Liver (tissue), 9 donors: ENCODE results near the gene NMUR1. TPM values are rescaled to one million over a fixed set of nuclear protein-coding genes. Genes with fewer than 3 reads are reported as not detected.

Source experiments
- DNase-seq: peaks from one replicate; pipeline ENCODE4 v3.0.0-alpha.2; 2017; ENCODE audit warnings: low spot score
- H3K27ac ChIP-seq, 2 donors: one replicate each; pipeline ENCODE4 v1.7.0; 2013; ENCODE audit warnings: inconsistent platforms in 2 of 2, low read length in 2 of 2, control low read depth in 1 of 2, low read depth in 1 of 2, mild to moderate bottlenecking in 1 of 2
- H3K27me3 ChIP-seq, 4 donors: one replicate each; pipeline versions ENCODE4 v1.6.1 to v1.7.0; 2013; ENCODE audit warnings: low read length in 3 of 4, inconsistent platforms in 1 of 4, mild to moderate bottlenecking in 1 of 4, moderate library complexity in 1 of 4; ENCODE audit not compliant: control insufficient read depth in 4 of 4, insufficient read depth in 4 of 4
- H3K36me3 ChIP-seq, 4 donors: one replicate each; pipeline versions ENCODE4 v1.6.1 to v1.7.0; 2013; ENCODE audit warnings: low read length in 3 of 4, mild to moderate bottlenecking in 3 of 4, low read depth in 1 of 4, moderate library complexity in 1 of 4; ENCODE audit not compliant: control insufficient read depth in 4 of 4, insufficient read depth in 3 of 4
- H3K4me1 ChIP-seq, 4 donors: one replicate each; pipeline versions ENCODE4 v1.6.1 to v1.7.0; 2013; ENCODE audit warnings: low read length in 3 of 4, mild to moderate bottlenecking in 3 of 4, moderate library complexity in 1 of 4; ENCODE audit not compliant: control insufficient read depth in 4 of 4, insufficient read depth in 4 of 4
- H3K4me3 ChIP-seq, 3 donors: one replicate each; pipeline versions ENCODE4 v1.6.1 to v1.7.0; 2013; ENCODE audit warnings: low read length in 3 of 3, control low read depth in 1 of 3, low read depth in 1 of 3, mild to moderate bottlenecking in 1 of 3
- H3K9ac ChIP-seq, 2 donors: one replicate each; pipeline ENCODE4 v1.7.0; 2013; ENCODE audit warnings: low read length in 2 of 2, mild to moderate bottlenecking in 2 of 2, moderate library complexity in 2 of 2, control low read depth in 1 of 2, low read depth in 1 of 2
- H3K9me3 ChIP-seq, 4 donors: one replicate each; pipeline versions ENCODE4 v1.6.1 to v1.7.0; 2013; ENCODE audit warnings: low read length in 3 of 4; ENCODE audit not compliant: control insufficient read depth in 4 of 4
- EGR1 ChIP-seq, 2 donors: IDR thresholded peaks; 2 replicates each; pipeline ENCODE4 v1.6.1; 2016 to 2018; ENCODE audit warnings: antibody characterized with exemption in 2 of 2, low read depth in 2 of 2
- FOXA1 ChIP-seq: IDR thresholded peaks from 2 replicates; pipeline ENCODE4 v1.6.1; 2016; ENCODE audit warnings: antibody characterized with exemption
- FOXA2 ChIP-seq: IDR thresholded peaks from 2 replicates; pipeline ENCODE4 v1.6.1; 2016; ENCODE audit warnings: antibody characterized with exemption
- GABPA ChIP-seq, 2 donors: IDR thresholded peaks in 1 of 2; conservative IDR thresholded peaks in 1 of 2; 2 replicates each; pipeline ENCODE4 v1.6.1; 2016; ENCODE audit warnings: antibody characterized with exemption in 2 of 2, mild to moderate bottlenecking in 1 of 2, moderate library complexity in 1 of 2
- HNF4A ChIP-seq, 2 donors: conservative IDR thresholded peaks; 2 replicates each; pipeline ENCODE4 v1.6.1; 2016; ENCODE audit warnings: antibody characterized with exemption in 2 of 2, mild to moderate bottlenecking in 2 of 2
- HNF4G ChIP-seq: IDR thresholded peaks from 2 replicates; pipeline ENCODE4 v1.6.1; 2016; ENCODE audit warnings: antibody characterized with exemption
- JUND ChIP-seq, 2 donors: IDR thresholded peaks; 2 replicates each; pipeline ENCODE4 v1.6.1; 2016; ENCODE audit warnings: antibody characterized with exemption in 2 of 2
- NR2F2 ChIP-seq: IDR thresholded peaks from 2 replicates; pipeline ENCODE4 v1.6.1; 2016; ENCODE audit warnings: antibody characterized with exemption
- RAD21 ChIP-seq, 2 donors: IDR thresholded peaks; 2 replicates each; pipeline ENCODE4 v1.6.1; 2016; ENCODE audit warnings: antibody characterized with exemption in 2 of 2, mild to moderate bottlenecking in 2 of 2
- RXRA ChIP-seq, 2 donors: IDR thresholded peaks; 2 replicates each; pipeline ENCODE4 v1.6.1; 2017 to 2018; ENCODE audit warnings: antibody characterized with exemption in 2 of 2, mild to moderate bottlenecking in 1 of 2
- SP1 ChIP-seq: IDR thresholded peaks from 2 replicates; pipeline ENCODE4 v1.6.1; 2018; ENCODE audit warnings: antibody characterized with exemption, mild to moderate bottlenecking
- TAF1 ChIP-seq: conservative IDR thresholded peaks from 2 replicates; pipeline ENCODE4 v1.6.1; 2016; ENCODE audit warnings: antibody characterized with exemption, mild to moderate bottlenecking
- YY1 ChIP-seq: IDR thresholded peaks from 2 replicates; pipeline ENCODE4 v1.6.1; 2016; ENCODE audit warnings: antibody characterized with exemption, mild to moderate bottlenecking
- WGBS: extraction: QIAGEN DNeasy Blood & Tissue Kit; methylation state at CpG from one replicate; pipeline ENCODE4 v1.1.7; 2013; 5-methylcytosine and 5-hydroxymethylcytosine counted together
- polyA plus RNA-seq, 2 donors: library from polyadenylated mRNA; stranded (reverse) in 1 of 2; unstranded in 1 of 2; fragments of 200-250 nt in 1 of 2; fragments of >200 nt in 1 of 2; fragmentation: Nextera tagmentation in 1 of 2; extraction: Ambion mirVana in 1 of 2; gene quantifications; one replicate each; pipeline versions ENCODE4 v1.2.1 to v1.2.3, GENCODE V29; 2013 to 2015
- total RNA-seq, 2 donors: library from RNA; depleted of rRNA; stranded (reverse); fragments of >200 nt; gene quantifications; one replicate each; pipeline ENCODE4 v1.2.3, GENCODE V29; 2014
- TF ChIP-seq, protein P1 (sequence below): IDR thresholded peaks from 2 replicates; pipeline ENCODE4 v1.6.1; 2016; ENCODE audit warnings: antibody characterized with exemption
- TF ChIP-seq, protein P2 (sequence below): IDR thresholded peaks from 2 replicates; pipeline ENCODE4 v1.6.1; 2016; ENCODE audit warnings: antibody characterized with exemption
- TF ChIP-seq, protein P3 (sequence below): IDR thresholded peaks from 2 replicates; pipeline ENCODE4 v1.6.1; 2016; ENCODE audit warnings: antibody characterized with exemption, mild to moderate bottlenecking
- TF ChIP-seq, protein P4 (sequence below): fragments of 150-350 bp; IDR thresholded peaks from 2 replicates; pipeline ENCODE4 v1.5.1; 2017; ENCODE audit warnings: improper control_type of control experiment, low read depth, low read length; ENCODE audit not compliant: missing input control
- TF ChIP-seq, protein P5 (sequence below): IDR thresholded peaks from 2 replicates; pipeline ENCODE4 v1.6.1; 2016; ENCODE audit warnings: antibody characterized with exemption
- donor health status: healthy.
- donor health status: healthy.
- donor health status: healthy.
- donor health status: healthy.
- donor health status: healthy.

The NMUR1 gene
- total and polyA plus RNA-seq, 4 donors = 0.23 to 0.84 (median 0.52) TPM

DNA sequence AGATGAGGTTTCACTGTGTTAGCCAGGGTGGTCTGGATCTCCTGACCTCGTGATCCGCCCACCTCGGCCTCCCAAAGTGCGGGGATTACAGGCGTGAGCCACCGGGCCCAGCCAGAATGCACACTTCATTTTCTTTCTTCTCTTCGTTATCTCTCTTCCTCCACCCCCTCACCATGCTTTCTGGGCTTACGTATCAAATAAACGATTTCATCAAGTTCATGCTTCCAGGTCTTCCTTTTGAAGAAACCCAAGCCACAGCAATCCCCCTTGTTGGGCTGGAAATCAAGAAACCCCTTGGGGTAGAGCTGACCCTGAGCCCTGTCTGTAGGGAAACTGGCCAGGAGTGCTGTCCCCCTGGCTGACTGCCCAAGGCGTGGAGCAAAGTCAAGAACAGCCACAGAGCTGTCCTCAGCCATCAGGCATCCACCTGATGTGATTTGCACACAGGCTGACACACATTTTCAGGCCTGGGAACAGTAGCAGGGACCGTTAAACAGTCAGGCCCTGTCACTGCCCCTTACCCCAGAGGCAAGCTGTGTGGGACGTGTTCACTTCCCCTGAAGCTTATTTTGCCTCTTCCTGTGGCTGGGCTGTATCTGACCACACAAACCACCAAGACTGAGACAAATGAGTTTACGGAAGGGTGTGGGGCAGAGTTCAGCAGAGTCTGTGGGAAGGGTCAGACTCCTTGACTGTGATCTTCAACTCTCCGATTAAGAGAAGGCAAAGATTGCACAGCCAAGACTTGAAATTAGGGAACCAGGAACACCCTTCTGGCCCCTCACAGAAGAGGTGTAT, 15.1 kb upstream of the NMUR1 start:
- H3K4me3 ChIP-seq = no peak overlapping the region
- peaks cover 0 to 9% (median 3%) of the 10 kb centered on the region in 4 donors for H3K9me3 ChIP-seq
- whole genome bisulfite sequencing = 58% methylated on average over 14 of the region's 14 CpGs
- DNase-seq = no peak
- no peak overlapping the region for H3K9ac ChIP-seq
- TF ChIP-seq, protein P1, sequence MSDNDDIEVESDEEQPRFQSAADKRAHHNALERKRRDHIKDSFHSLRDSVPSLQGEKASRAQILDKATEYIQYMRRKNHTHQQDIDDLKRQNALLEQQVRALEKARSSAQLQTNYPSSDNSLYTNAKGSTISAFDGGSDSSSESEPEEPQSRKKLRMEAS = no peak
- TF ChIP-seq FOXA1 (peak; percentile 15), EGR1 (IDR thresholded peaks at IDR 0.05; ENCODE audit: low read depth in 2 of 2) (no peak), YY1 (no peak), HNF4A (conservative IDR thresholded peaks at IDR 0.05) (no peak), JUND (IDR thresholded peaks at IDR 0.05) (no peak), HNF4G (no peak), TAF1 (no peak), RAD21 (IDR thresholded peaks at IDR 0.05) (no peak), FOXA2 (no peak), NR2F2 (peak; percentile 84), SP1 (peak; percentile 57), GABPA (IDR thresholded peaks at IDR 0.05 in 1 of 2, conservative IDR thresholded peaks at IDR 0.05 in 1 of 2) (no peak), RXRA (IDR thresholded peaks at IDR 0.05) (peak in 1 of 2 donors; percentile 61)
- TF ChIP-seq, protein P2, sequence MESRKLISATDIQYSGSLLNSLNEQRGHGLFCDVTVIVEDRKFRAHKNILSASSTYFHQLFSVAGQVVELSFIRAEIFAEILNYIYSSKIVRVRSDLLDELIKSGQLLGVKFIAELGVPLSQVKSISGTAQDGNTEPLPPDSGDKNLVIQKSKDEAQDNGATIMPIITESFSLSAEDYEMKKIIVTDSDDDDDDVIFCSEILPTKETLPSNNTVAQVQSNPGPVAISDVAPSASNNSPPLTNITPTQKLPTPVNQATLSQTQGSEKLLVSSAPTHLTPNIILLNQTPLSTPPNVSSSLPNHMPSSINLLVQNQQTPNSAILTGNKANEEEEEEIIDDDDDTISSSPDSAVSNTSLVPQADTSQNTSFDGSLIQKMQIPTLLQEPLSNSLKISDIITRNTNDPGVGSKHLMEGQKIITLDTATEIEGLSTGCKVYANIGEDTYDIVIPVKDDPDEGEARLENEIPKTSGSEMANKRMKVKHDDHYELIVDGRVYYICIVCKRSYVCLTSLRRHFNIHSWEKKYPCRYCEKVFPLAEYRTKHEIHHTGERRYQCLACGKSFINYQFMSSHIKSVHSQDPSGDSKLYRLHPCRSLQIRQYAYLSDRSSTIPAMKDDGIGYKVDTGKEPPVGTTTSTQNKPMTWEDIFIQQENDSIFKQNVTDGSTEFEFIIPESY = no peak
- TF ChIP-seq, protein P3, sequence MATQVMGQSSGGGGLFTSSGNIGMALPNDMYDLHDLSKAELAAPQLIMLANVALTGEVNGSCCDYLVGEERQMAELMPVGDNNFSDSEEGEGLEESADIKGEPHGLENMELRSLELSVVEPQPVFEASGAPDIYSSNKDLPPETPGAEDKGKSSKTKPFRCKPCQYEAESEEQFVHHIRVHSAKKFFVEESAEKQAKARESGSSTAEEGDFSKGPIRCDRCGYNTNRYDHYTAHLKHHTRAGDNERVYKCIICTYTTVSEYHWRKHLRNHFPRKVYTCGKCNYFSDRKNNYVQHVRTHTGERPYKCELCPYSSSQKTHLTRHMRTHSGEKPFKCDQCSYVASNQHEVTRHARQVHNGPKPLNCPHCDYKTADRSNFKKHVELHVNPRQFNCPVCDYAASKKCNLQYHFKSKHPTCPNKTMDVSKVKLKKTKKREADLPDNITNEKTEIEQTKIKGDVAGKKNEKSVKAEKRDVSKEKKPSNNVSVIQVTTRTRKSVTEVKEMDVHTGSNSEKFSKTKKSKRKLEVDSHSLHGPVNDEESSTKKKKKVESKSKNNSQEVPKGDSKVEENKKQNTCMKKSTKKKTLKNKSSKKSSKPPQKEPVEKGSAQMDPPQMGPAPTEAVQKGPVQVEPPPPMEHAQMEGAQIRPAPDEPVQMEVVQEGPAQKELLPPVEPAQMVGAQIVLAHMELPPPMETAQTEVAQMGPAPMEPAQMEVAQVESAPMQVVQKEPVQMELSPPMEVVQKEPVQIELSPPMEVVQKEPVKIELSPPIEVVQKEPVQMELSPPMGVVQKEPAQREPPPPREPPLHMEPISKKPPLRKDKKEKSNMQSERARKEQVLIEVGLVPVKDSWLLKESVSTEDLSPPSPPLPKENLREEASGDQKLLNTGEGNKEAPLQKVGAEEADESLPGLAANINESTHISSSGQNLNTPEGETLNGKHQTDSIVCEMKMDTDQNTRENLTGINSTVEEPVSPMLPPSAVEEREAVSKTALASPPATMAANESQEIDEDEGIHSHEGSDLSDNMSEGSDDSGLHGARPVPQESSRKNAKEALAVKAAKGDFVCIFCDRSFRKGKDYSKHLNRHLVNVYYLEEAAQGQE = no peak
- TF ChIP-seq, protein P4, sequence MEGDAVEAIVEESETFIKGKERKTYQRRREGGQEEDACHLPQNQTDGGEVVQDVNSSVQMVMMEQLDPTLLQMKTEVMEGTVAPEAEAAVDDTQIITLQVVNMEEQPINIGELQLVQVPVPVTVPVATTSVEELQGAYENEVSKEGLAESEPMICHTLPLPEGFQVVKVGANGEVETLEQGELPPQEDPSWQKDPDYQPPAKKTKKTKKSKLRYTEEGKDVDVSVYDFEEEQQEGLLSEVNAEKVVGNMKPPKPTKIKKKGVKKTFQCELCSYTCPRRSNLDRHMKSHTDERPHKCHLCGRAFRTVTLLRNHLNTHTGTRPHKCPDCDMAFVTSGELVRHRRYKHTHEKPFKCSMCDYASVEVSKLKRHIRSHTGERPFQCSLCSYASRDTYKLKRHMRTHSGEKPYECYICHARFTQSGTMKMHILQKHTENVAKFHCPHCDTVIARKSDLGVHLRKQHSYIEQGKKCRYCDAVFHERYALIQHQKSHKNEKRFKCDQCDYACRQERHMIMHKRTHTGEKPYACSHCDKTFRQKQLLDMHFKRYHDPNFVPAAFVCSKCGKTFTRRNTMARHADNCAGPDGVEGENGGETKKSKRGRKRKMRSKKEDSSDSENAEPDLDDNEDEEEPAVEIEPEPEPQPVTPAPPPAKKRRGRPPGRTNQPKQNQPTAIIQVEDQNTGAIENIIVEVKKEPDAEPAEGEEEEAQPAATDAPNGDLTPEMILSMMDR = no peak
- TF ChIP-seq, protein P5, sequence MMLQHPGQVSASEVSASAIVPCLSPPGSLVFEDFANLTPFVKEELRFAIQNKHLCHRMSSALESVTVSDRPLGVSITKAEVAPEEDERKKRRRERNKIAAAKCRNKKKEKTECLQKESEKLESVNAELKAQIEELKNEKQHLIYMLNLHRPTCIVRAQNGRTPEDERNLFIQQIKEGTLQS = no peak
- H3K27me3 ChIP-seq = no peaks in the 10 kb centered on the region
- no peaks in the 10 kb centered on the region for H3K4me1 ChIP-seq
- H3K27ac ChIP-seq = peak overlapping the region in 1 of 2 donors; percentile 45
- H3K36me3 ChIP-seq = no peaks in the 10 kb centered on the region
